ENCODE results near the gene IGSF23.
"Not testable (repeated sequence)": the region's sequence is repeated elsewhere in the genome, so short reads cannot be mapped to it uniquely, and the experiment has no call there.

Gene IGSF23

GRCh38 chr19:44614313-44614712, 950 bp downstream of the IGSF23 start:
- DNase-seq: no peak

DNA sequence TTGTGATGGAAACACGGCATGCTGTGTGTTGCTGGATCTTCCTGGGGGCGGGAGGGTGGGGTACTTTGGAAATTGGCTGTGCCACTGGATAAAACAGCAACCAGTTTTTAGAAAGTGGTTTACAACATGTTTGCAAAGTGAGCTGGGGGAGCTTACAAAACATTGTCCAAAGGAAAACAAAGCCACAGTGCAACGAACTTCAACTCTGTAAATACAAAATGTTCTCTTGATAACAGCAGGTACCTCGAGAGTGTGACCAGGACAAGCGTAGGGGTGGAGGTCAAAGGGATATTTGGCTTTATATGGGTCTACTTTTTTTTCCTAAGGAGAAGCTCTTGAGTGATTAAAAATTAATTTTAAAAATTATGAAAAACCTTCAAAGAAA, 2.5 kb downstream of the IGSF23 start:
- DNase-seq: no peak

GRCh38 chr19:44617110-44617880, 3.9 kb downstream of the IGSF23 start:
- DNase-seq: no peak

DNA sequence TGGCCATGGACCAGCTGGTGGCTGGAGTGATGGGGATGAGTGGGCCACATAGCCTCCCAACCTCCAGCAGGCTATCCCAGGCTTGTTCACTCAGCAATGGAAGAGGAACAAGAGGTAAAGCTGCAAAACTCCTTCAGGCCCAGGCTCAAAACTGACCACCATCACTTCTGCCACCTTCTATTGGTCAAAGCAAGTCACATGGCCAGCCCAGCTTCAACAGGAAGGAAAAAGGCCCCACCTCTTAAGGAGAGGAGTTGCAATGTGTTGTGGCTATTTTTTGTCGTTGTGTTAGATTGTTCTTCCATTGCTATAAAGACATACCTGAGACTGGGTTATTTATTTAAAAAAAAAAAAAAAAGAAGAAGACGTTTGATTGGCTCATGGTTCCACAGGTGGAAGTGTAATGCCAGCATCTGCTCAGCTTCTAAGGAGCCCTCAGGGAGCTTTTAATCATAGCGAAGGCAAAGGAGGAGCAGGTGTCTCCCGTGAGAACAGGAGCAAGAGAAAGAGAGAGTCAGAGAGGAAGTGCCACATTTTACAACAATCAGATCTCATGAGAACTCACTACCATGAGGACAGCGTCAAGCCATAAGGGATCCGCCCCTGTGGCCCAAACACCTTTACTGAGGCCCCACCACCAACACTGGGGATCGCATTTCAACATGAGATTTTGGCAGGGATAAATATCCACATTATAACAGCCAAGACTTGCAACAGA, 5.4 kb downstream of the IGSF23 start:
- DNase-seq: no peak

DNA sequence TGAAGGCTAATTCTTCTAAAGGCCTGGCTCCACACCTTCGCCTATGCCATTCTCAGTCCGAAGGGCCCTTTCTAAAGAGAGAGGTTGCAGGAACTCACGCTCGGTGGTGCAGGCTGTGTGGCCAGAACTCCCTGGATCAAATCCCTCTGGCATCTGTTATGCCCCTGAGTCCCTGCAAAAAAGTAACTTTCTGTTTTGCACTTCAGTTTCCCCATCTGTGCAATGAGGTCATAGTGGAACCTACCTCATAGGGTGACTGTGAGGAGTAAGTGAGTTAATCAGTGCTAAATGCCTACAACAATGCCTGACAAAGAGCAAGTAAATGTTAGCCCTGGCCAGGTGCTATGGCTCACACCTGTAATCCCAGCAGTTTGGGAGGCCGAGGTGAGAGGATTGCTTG, 7.3 kb downstream of the IGSF23 start:
- DNase-seq: no peak

- no peak for DNase-seq
Observed at GRCh38 chr19:44621367-44621766, 8.0 kb downstream of the IGSF23 start.

DNA sequence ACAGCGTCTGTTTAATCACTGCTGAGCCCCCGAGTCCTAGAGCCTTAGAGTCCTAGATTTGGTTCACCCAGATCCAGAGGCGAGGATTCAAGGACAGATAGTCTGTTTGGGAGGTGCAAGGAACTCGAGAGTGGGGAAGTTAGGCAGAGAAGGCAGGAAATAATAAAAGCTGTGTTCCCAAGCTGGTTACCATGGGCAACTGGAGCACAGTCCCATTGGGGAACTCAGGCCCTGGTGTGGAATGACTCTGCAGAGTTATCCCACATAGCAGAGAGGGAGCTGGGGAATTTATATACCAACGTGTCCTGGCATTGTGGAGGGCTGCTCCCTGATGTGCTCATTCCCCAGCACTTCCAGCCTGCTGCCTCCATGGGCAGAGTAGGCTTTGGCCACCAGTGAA, 9.7 kb downstream of the IGSF23 start:
- DNase-seq: no peak

GRCh38 chr19:44623626-44624025, 10.3 kb downstream of the IGSF23 start:
- DNase-seq: no peak

GRCh38 chr19:44624840-44625354, 11.5 kb downstream of the IGSF23 start:
- no peak for DNase-seq

DNA sequence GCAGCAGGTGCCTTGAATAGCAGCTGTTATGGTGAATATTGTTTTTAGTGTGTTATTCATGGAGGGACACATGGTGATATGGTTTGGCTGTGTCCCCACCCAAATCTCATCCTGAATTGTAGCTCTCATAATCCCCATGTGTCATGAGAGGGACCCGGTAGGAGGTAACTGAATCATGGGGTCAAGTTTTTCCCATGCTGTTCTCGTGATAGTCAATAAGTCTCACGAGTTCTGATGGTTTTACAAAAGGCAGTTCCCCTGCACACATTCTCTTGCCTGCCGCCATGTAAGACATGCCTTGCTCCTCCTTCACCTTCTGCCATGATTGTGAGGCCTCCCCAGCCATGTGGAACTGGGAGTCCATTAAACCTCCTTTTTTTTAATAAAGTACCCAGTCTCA, 12.3 kb downstream of the IGSF23 start:
- DNase-seq: not testable (repeated sequence)

DNA sequence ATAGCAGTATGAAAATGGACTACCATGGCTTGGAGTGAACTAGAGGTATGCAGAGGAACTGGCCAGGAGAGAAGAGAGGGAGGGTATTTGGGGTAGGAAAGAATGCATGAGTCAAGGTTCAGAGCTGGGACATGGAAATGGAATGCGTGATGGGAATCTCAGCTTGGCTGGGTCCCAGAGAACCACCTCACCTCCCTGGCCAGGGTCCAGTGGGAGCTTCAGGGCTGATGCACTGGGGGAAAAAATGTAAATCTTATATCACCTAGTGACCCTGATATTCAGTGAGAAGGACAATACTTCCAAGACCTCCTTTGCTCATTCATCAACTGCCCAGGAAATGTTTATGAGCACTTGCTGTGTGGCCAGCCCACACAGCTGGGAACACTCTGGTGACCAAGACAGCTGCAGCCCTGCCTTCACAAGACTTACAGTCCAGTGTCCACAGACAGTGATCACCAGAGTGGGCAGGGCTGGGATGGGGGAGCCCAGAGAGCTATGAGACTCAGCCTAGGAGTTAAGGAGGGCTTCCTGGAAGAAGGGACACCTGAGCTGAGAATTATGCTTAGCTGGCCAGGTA, 12.8 kb downstream of the IGSF23 start:
- no peak for DNase-seq

GRCh38 chr19:44627631-44628030, 14.3 kb downstream of the IGSF23 start:
- DNase-seq: no peak

- no peak for DNase-seq
Observed at GRCh38 chr19:44628793-44629192, 15.4 kb downstream of the IGSF23 start.

GRCh38 chr19:44631611-44632010, 18.2 kb downstream of the IGSF23 start:
- DNase-seq: not testable (repeated sequence)

GRCh38 chr19:44634058-44634457, 20.7 kb downstream of the IGSF23 start:
- DNase-seq: not testable (repeated sequence)

GRCh38 chr19:44634785-44635184, 21.4 kb downstream of the IGSF23 start:
- no peak for DNase-seq

- DNase-seq: no peak
Observed at GRCh38 chr19:44635581-44636438, 22.4 kb downstream of the IGSF23 start.

DNA sequence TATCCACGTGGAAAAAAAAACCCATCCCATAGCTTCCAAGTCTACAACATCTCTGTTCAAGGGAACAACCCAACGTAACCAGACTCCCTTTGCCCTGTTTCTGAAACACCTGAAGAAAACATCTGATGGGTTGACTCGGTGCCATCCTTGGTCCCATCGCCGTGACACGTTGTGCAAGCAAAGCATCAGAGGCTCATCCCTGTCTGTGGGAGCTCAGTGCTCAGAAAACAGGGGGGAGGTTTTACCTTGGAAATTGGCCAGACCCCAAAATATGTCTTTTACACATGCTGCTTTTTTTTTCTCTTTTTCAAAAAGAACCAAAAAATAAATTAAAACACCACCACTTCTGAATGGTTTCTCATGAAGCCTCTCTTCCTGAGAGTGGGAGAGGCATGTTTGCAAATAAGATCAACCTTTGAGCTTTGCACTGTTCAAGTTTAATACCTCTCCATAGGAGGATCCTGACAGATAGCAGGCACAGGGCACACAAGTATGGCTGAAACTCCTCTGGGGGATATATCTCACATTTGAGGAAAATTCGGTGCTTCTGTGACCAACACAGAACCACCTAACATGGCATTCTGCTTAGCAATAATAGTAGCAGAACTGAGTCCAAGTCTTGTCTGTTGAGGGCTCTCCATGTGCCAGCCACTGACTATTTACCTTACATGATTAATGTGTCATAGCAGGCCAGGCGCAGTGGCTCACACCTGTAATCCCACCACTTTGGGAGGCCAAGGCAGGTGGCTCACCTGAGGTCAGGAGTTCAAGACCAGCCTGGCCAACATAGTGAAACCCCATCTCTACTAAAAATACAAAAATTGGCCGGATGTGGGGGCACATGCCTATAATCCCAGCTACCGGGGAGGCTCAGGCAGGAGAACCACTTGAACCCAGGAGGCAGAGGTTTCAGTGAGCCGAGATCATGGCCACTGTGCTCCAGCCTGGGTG, 23.4 kb downstream of the IGSF23 start:
- DNase-seq: no peak

DNA sequence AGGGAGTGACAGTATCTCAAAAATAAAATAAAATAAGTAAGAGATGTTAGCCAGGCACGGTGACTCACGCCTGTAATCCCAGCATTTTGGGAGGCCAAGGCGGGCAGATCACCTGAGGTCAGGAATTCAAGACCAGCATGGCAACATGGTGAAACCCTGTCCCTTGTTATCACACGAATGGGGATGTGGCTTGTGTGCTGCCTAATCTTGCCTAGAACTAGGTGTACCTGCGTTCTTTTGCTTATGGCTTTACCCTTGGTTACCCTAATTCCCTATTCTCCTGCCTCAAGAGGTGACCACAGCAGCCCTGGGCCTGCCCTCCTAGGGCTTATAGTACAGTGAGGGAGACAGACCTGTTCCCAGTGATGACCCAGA, 24.0 kb downstream of the IGSF23 start:
- no peak for DNase-seq

DNA sequence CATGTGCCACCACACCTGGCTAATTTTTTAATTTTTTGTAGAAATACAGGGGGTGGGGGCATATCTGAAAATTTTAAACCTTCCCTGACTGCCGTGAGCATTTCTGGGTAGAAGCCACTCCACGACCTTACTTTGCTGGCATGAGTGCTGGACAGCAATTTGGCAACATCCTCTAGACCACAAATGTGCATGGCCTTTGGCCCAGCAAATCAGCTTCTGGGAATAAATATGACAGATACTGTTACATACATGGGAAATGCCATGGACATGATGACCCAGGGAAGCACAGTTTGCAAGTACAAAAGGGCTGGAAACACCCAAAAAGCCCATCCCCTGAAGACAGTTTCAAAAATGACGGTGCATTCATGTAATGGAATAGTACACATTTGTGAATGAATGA, 27.2 kb downstream of the IGSF23 start:
- no peak for DNase-seq

DNA sequence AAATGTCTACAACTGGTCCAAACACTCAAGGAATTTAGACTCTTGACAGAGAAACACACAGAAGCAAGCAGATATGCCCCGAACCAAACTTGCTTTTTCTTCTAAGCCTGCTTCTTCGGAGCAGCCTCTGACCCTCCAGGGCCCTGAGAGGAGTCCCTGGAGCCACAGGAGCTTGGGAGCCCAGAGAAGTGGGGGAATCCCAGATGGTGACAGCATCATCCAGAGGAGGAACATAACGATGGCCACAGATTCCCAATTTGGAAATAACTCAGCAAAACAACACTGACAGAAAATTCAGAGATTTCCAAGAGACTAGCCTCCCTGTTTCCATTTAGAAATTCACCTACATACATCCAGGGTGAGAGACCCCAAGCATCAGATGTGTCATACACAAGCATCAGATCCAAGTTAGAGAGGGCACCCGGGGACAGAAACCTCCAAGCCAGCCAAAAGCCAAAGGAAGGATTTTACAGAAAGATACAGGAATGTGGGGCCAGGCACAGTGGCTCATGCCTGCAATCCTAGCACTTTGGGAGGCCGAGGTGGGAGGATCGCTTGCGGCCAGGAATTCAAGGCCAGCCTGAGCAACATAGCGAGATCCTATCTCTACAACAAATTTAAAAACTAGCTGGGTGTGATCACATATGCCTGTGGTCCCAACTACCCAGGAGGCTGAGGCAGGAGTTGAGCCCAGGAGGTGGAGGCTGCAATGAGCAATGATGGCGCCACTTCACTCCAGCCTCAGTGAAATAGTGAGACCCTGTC, 28.3 kb downstream of the IGSF23 start:
- DNase-seq: no peak
